HUES48 (cell line): ENCODE measurements around the gene PTGES2.

Experiments
- H3K27ac ChIP-seq: one replicate; pipeline ENCODE4 v1.7.0; 2013; ENCODE audit warnings: low read depth, low read length, inconsistent platforms
- H3K27me3 ChIP-seq: 2 replicates; pipeline ENCODE4 v1.6.1; 2013; ENCODE audit warnings: mild to moderate bottlenecking, low read length; ENCODE audit not compliant: control insufficient read depth, insufficient read depth
- H3K36me3 ChIP-seq: 2 replicates; pipeline ENCODE4 v1.6.1; 2013; ENCODE audit warnings: low read length; ENCODE audit not compliant: control insufficient read depth, insufficient read depth
- H3K4me1 ChIP-seq: 2 replicates; pipeline ENCODE4 v1.6.1; 2013; ENCODE audit warnings: mild to moderate bottlenecking, low read length; ENCODE audit not compliant: control insufficient read depth, insufficient read depth
- H3K4me3 ChIP-seq: 2 replicates; pipeline ENCODE4 v1.5.1; 2013; ENCODE audit warnings: mild to moderate bottlenecking, low read depth, low read length
- H3K9ac ChIP-seq: 2 replicates; pipeline ENCODE4 v1.6.1; 2013; ENCODE audit warnings: mild to moderate bottlenecking, low read depth, low read length, moderate library complexity
- H3K9me3 ChIP-seq: 2 replicates; pipeline ENCODE4 v1.6.1; 2013; ENCODE audit warnings: low read length; ENCODE audit not compliant: control insufficient read depth, insufficient read depth

Gene PTGES2

GRCh38 chr9:128127568-128127989 lies at the start of gene PTGES2:
PTGES2 (minus strand) TSS chr9:128127729; CDS start chr9:128127717, 12 bp downstream.
- peak within 1 kb of the TSS; percentile 99 for H3K27ac ChIP-seq
- H3K27me3 ChIP-seq = peaks cover 7% of the 10 kb centered on the region
- H3K4me3 ChIP-seq = peak within 1 kb of the TSS; percentile 100
- peaks cover 23% of the 10 kb centered on the region for H3K36me3 ChIP-seq
- H3K9me3 ChIP-seq = no peaks in the 10 kb centered on the region
- no peaks in the 10 kb centered on the region for H3K4me1 ChIP-seq
- peak within 1 kb of the TSS; percentile 93 for H3K9ac ChIP-seq

GRCh38 chr9:128175726-128176125 lies 48.2 kb upstream of the PTGES2 start:
- Histone ChIP-seq H3K27me3 (no peaks in the 10 kb centered on the region), H3K9me3 (no peaks in the 10 kb centered on the region), H3K4me1 (no peaks in the 10 kb centered on the region), H3K27ac (no peak overlapping the region), H3K9ac (no peak overlapping the region), H3K36me3 (peaks cover 62% of the 10 kb centered on the region), H3K4me3 (no peak overlapping the region)

- Histone ChIP-seq H3K36me3 (peaks cover 58% of the 10 kb centered on the region), H3K4me3 (no peak overlapping the region)
Measured at GRCh38 chr9:128175102-128175563, 47.6 kb upstream of the PTGES2 start.

GRCh38 chr9:128174062-128174461 lies 46.5 kb upstream of the PTGES2 start:
- Histone ChIP-seq H3K9me3 (no peaks in the 10 kb centered on the region), H3K4me3 (no peak overlapping the region), H3K4me1 (no peaks in the 10 kb centered on the region), H3K36me3 (peaks cover 60% of the 10 kb centered on the region), H3K9ac (no peak overlapping the region), H3K27me3 (no peaks in the 10 kb centered on the region), H3K27ac (no peak overlapping the region)

More at GRCh38 chr9:128175102-128175563, 47.6 kb upstream of the PTGES2 start:
- Histone ChIP-seq H3K27me3 (no peaks in the 10 kb centered on the region), H3K9me3 (no peaks in the 10 kb centered on the region), H3K9ac (no peak overlapping the region), H3K4me1 (no peaks in the 10 kb centered on the region), H3K27ac (no peak overlapping the region)

- Histone ChIP-seq H3K9me3 (no peaks in the 10 kb centered on the region), H3K4me3 (no peak overlapping the region), H3K27ac (no peak overlapping the region), H3K27me3 (no peaks in the 10 kb centered on the region), H3K4me1 (no peaks in the 10 kb centered on the region), H3K9ac (no peak overlapping the region), H3K36me3 (peaks cover 50% of the 10 kb centered on the region)
Measured at GRCh38 chr9:128169925-128170324, 42.4 kb upstream of the PTGES2 start.

GRCh38 chr9:128169492-128169891 lies 42.0 kb upstream of the PTGES2 start:
- H3K4me1 ChIP-seq = no peaks in the 10 kb centered on the region
- no peaks in the 10 kb centered on the region for H3K9me3 ChIP-seq
- peaks cover 52% of the 10 kb centered on the region for H3K36me3 ChIP-seq

GRCh38 chr9:128168731-128169308 lies 41.3 kb upstream of the PTGES2 start:
- no peak overlapping the region for H3K4me3 ChIP-seq
- no peak overlapping the region for H3K9ac ChIP-seq
- H3K9me3 ChIP-seq = no peaks in the 10 kb centered on the region
- H3K4me1 ChIP-seq = no peaks in the 10 kb centered on the region
- peaks cover 54% of the 10 kb centered on the region for H3K36me3 ChIP-seq
- H3K27me3 ChIP-seq = no peaks in the 10 kb centered on the region
- no peak overlapping the region for H3K27ac ChIP-seq

More at GRCh38 chr9:128169492-128169891, 42.0 kb upstream of the PTGES2 start:
- Histone ChIP-seq H3K27ac (no peak overlapping the region), H3K4me3 (no peak overlapping the region), H3K27me3 (no peaks in the 10 kb centered on the region), H3K9ac (no peak overlapping the region)

- no peak overlapping the region for H3K4me3 ChIP-seq
- H3K9me3 ChIP-seq = no peaks in the 10 kb centered on the region
- no peak overlapping the region for H3K9ac ChIP-seq
- no peaks in the 10 kb centered on the region for H3K4me1 ChIP-seq
- no peaks in the 10 kb centered on the region for H3K27me3 ChIP-seq
- H3K27ac ChIP-seq = no peak overlapping the region
- peaks cover 69% of the 10 kb centered on the region for H3K36me3 ChIP-seq
Measured at GRCh38 chr9:128167209-128167608, 39.7 kb upstream of the PTGES2 start.

- H3K4me3 ChIP-seq = no peak overlapping the region
- H3K36me3 ChIP-seq = peaks cover 73% of the 10 kb centered on the region
- 0 out of 2 replicates have a peak, but pooled peaks cover under 1% of the 10 kb centered on the region for H3K4me1 ChIP-seq
- H3K27me3 ChIP-seq = no peaks in the 10 kb centered on the region
- no peak overlapping the region for H3K27ac ChIP-seq
- no peak overlapping the region for H3K9ac ChIP-seq
- H3K9me3 ChIP-seq = no peaks in the 10 kb centered on the region
Measured at GRCh38 chr9:128166169-128166568, 38.6 kb upstream of the PTGES2 start.

- H3K4me3 ChIP-seq = no peak overlapping the region
- no peaks in the 10 kb centered on the region for H3K9me3 ChIP-seq
- no peak overlapping the region for H3K9ac ChIP-seq
- H3K4me1 ChIP-seq = peaks cover 9% of the 10 kb centered on the region
- no peaks in the 10 kb centered on the region for H3K27me3 ChIP-seq
- H3K27ac ChIP-seq = no peak overlapping the region
- peaks cover 64% of the 10 kb centered on the region for H3K36me3 ChIP-seq
Measured at GRCh38 chr9:128164307-128164885, 36.9 kb upstream of the PTGES2 start.

- Histone ChIP-seq H3K27me3 (no peaks in the 10 kb centered on the region), H3K36me3 (peaks cover 57% of the 10 kb centered on the region), H3K27ac (no peak overlapping the region), H3K4me1 (peaks cover 12% of the 10 kb centered on the region), H3K9ac (no peak overlapping the region), H3K4me3 (no peak overlapping the region), H3K9me3 (no peaks in the 10 kb centered on the region)
Measured at GRCh38 chr9:128163523-128164306, 36.2 kb upstream of the PTGES2 start.
